ENCODE data around the gene ZBTB45.

ZBTB45 gene

GRCh38 chr19:58475714-58476497 is 43.7 kb downstream of the ZBTB45 start, which contains the start of gene ZNF446:
Gene ZNF446, plus strand, starts transcription at chr19:58476352. Its CDS starts 867 bp downstream, at chr19:58477219.
- TF ChIP-seq POLR2AphosphoS5 (IDR thresholded peaks at IDR 0.05; ENCODE audit: low read depth, low read length), result peak; percentile 85
- no peak for TF ChIP-seq SIN3A (IDR thresholded peaks at IDR 0.05; ENCODE audit: borderline replicate concordance, insufficient read depth, low read length)
- TF ChIP-seq FOXP2 (optimal IDR thresholded peaks at IDR 0.05; ENCODE audit: borderline replicate concordance, extremely low read depth, extremely low read length, insufficient read depth), result peak; percentile 95
- no peak for TF ChIP-seq REST (IDR thresholded peaks at IDR 0.05; ENCODE audit: insufficient read depth in 1 of 2, low read depth in 2 of 2, low read length in 2 of 2)
- 0 out of 2 replicates have a peak, but pooled peaks have one; percentile 24 for TF ChIP-seq TAF1 (IDR thresholded peaks at IDR 0.05; ENCODE audit: borderline replicate concordance, insufficient read depth, low read length)

- TF ChIP-seq POLR2AphosphoS5 (IDR thresholded peaks at IDR 0.05; ENCODE audit: low read depth, low read length), result no peak
- no peak for TF ChIP-seq FOXP2 (optimal IDR thresholded peaks at IDR 0.05; ENCODE audit: borderline replicate concordance, extremely low read depth, extremely low read length, insufficient read depth)
- TF ChIP-seq REST (IDR thresholded peaks at IDR 0.05; ENCODE audit: insufficient read depth in 1 of 2, low read depth in 2 of 2, low read length in 2 of 2), result no peak
- TF ChIP-seq SIN3A (IDR thresholded peaks at IDR 0.05; ENCODE audit: borderline replicate concordance, insufficient read depth, low read length), result 0 out of 2 replicates have a peak, but pooled peaks have one; percentile 51
- no peak for TF ChIP-seq TAF1 (IDR thresholded peaks at IDR 0.05; ENCODE audit: borderline replicate concordance, insufficient read depth, low read length)
Observed at GRCh38 chr19:58474997-58475713, 44.5 kb downstream of the ZBTB45 start.

- TF ChIP-seq FOXP2 (optimal IDR thresholded peaks at IDR 0.05; ENCODE audit: borderline replicate concordance, extremely low read depth, extremely low read length, insufficient read depth) (no peak), REST (IDR thresholded peaks at IDR 0.05; ENCODE audit: insufficient read depth in 1 of 2, low read depth in 2 of 2, low read length in 2 of 2) (no peak), POLR2AphosphoS5 (IDR thresholded peaks at IDR 0.05; ENCODE audit: low read depth, low read length) (no peak), SIN3A (IDR thresholded peaks at IDR 0.05; ENCODE audit: borderline replicate concordance, insufficient read depth, low read length) (no peak), TAF1 (IDR thresholded peaks at IDR 0.05; ENCODE audit: borderline replicate concordance, insufficient read depth, low read length) (no peak)
Observed at GRCh38 chr19:58474291-58474996, 45.2 kb downstream of the ZBTB45 start.

DNA sequence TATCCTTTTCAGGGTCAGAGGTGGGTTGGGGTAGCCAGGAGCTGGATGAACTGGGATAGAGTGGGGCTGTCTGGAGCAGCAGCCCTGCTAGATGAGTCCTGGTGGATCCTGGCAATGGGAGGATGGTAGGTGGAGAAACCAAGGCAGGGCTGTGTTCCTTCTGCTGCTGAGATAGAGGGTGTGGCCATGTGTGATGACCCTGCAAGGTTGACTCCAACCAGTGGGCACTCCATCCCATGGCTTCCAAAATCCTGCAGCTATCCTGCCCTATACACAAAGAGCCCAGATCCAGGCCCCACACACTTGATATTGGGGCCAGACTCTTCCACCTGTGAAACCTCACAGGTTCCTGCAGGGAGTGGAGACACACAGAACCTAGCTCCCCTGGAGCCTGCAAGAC is 45.8 kb downstream of the ZBTB45 start:
- no peak for TF ChIP-seq TAF1 (IDR thresholded peaks at IDR 0.05; ENCODE audit: borderline replicate concordance, insufficient read depth, low read length)

- TF ChIP-seq SIN3A (IDR thresholded peaks at IDR 0.05; ENCODE audit: borderline replicate concordance, insufficient read depth, low read length) (no peak), TAF1 (IDR thresholded peaks at IDR 0.05; ENCODE audit: borderline replicate concordance, insufficient read depth, low read length) (no peak), POLR2AphosphoS5 (IDR thresholded peaks at IDR 0.05; ENCODE audit: low read depth, low read length) (no peak), FOXP2 (optimal IDR thresholded peaks at IDR 0.05; ENCODE audit: borderline replicate concordance, extremely low read depth, extremely low read length, insufficient read depth) (no peak), REST (IDR thresholded peaks at IDR 0.05; ENCODE audit: insufficient read depth in 1 of 2, low read depth in 2 of 2, low read length in 2 of 2) (no peak)
Observed at GRCh38 chr19:58471736-58472135, 47.9 kb downstream of the ZBTB45 start.
